Left forelimb (tissue), 1 donor: ENCODE results near the gene PXN.
"Not testable (repeated sequence)": the region's sequence is repeated elsewhere in the genome, so short reads cannot be mapped to it uniquely, and the experiment has no call there.

Experiments
- DNase-seq: peaks from one replicate; pipeline ENCODE4 v3.0.0-alpha.2; 2018; ENCODE audit warnings: low spot score

Gene PXN

GRCh38 chr12:120225852-120226640 lies 39.5 kb downstream of the PXN start:
- DNase-seq = no peak

- no peak for DNase-seq
These were observed 40.4 kb downstream of the PXN start for GRCh38 chr12:120225200-120225558.

GRCh38 chr12:120224304-120225199 lies 41.0 kb downstream of the PXN start:
- DNase-seq = no peak

- no peak for DNase-seq
These were observed 41.8 kb downstream of the PXN start for GRCh38 chr12:120223458-120224303.

GRCh38 chr12:120222288-120222832 lies 43.2 kb downstream of the PXN start:
- no peak for DNase-seq

DNA sequence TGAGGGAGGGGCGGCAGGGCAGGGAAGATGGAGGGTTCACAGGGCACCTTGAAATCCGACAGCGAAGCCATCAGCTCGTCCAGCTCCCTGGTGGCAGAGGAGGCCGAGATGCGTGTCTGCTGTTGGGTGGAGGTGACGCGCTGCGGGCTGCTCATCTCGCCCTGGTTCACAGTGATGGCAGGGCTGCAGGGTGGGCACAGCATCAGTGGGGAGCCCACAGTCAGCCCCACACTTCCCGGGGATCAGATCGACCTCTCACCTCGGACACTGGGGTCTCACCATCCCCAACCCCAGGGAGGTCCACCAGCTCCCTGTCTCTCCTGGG lies 44.0 kb downstream of the PXN start:
- DNase-seq = no peak

DNA sequence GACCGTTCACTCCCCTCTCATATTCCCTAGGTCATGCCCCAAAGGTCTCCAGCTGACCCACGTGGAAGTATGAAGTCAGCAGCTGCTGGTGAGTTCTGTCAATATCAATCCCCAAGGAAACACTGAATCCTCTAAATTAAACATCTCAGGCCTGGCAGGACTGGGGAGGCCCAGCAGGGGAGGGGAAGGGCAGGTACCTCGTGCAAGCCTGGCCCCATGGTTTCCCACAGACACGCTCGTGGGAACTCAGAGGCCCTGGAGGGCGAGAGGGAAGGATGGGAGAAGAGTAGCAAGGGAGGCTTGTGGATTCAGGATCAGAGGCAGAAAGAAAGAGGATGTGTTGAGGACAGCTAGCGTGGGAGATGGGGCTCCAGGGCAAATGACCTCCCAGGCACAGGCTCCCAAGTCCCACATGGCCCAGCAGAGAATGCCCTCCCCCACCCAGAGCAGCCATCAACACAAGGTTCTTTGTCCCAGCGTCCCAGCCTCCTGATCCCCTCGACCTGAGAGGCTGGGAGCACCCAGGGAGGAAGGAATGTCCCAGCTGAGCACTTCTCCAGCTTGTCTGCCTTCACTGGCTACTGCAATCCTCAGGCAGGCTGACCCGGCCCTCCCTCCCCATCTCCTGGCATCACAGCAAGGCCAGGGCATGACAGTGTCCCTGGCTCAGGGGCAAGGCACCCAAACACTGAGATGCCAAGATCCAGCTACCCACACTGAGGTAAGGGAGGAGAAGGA lies 44.5 kb downstream of the PXN start:
- DNase-seq = no peak

- no peak for DNase-seq
These were observed 46.6 kb downstream of the PXN start for GRCh38 chr12:120218680-120219606.

DNA sequence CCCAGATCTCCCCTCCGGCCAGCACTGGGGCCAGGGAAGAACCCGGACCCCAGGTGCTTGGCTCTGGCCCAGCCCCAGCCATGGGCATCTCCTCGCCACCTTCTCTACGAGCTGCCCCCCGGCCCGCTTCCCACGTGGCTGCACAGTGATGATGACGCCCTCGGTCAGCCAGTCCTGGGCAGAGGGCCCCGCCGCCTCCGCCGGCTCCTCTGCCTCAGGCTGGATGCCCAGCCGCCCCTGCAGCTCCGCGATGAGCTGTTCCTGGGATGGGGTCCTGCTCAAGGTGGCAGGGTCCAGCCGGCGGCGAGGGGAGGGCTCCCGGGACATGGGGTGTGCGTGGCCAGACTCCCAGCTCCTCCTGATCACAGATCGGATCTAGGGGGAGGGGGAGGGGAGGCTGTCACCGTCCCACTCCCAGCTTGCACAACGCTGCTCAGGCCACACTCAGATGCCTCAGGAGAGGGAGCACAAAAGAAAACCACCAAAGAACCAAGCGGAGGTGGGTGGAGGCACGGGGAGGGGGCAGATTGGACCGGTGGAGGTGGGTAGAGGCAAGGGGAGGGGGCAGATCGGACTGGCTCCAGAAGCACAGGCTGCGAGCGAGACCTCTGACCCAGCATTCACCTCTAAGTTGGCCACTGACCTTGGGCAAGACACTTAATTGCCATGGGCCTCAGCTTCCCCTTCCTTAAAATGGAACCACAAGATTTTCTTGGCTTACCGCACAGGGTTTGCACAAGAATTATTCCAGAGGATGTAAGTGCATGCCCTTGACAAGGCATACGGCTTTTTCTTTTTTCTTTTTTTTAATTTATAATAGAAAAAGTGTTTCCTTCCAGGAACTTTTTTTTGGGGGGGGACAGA lies 48.6 kb downstream of the PXN start:
- DNase-seq = no peak

- DNase-seq = no peak
These were observed 49.5 kb downstream of the PXN start for GRCh38 chr12:120215766-120216735.

GRCh38 chr12:120215357-120215735 lies 50.2 kb downstream of the PXN start:
- no peak for DNase-seq

GRCh38 chr12:120214626-120215356 lies 50.7 kb downstream of the PXN start:
- DNase-seq = no peak

- no peak for DNase-seq
These were observed 51.8 kb downstream of the PXN start for GRCh38 chr12:120213758-120214157.

- DNase-seq = not testable (repeated sequence)
These were observed 52.3 kb downstream of the PXN start for GRCh38 chr12:120213182-120213581.

DNA sequence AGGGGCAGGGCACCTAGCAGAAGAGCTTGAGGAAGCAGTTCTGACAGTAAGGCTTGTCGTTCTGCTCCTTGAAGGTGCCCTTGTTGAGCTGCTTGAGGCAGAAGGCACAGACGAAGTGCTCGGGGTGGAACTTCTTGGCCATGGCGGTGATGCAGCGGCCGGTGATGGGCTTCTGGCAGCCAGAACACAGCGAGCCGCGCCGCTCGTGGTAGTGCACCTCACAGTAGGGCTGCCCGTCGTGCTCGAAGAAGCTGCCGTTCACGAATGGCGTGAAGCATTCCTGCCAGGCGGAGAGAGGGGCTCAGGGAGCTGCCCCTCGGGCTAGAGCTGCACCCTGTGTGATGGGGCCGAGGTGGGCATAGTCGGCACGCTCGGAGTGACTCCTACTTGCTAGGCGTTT lies 53.2 kb downstream of the PXN start:
- no peak for DNase-seq

- no peak for DNase-seq
These were observed 53.6 kb downstream of the PXN start for GRCh38 chr12:120211904-120212283.

GRCh38 chr12:120211243-120211903 lies 54.2 kb downstream of the PXN start:
- no peak for DNase-seq
